HCT116 (cell line): Measurements from ENCODE around the gene TMEM14A.

Experiments
- CEBPB ChIP-seq: IDR thresholded peaks from 2 replicates; pipeline ENCODE4 v1.6.1; 2012; ENCODE audit warnings: low read depth
- CTCF ChIP-seq, 3 experiments: fragments of 200-600 bp in 1 of 3; sonication (generic) in 1 of 3; IDR thresholded peaks in 2 of 3; conservative IDR thresholded peaks in 1 of 3; 2 replicates each; pipeline ENCODE4 v1.5.1; 2012 to 2017; ENCODE audit warnings: low read depth in 2 of 3, low read length in 2 of 3, antibody characterized with exemption in 1 of 3, borderline replicate concordance in 1 of 3, control low read depth in 1 of 3, mild to moderate bottlenecking in 1 of 3, mixed read lengths in 1 of 3, mixed run types in 1 of 3, moderate library complexity in 1 of 3; ENCODE audit not compliant: insufficient read depth in 1 of 3
- EGR1 ChIP-seq: IDR thresholded peaks from 2 replicates; pipeline ENCODE4 v1.6.1; 2012; ENCODE audit warnings: low read depth
- EZH2phosphoT487 ChIP-seq: fragments of 200-600 bp; IDR thresholded peaks from 2 replicates; pipeline ENCODE4 v1.6.1; 2018; ENCODE audit warnings: antibody characterized with exemption, borderline replicate concordance
- MAX ChIP-seq: IDR thresholded peaks from 2 replicates; pipeline ENCODE4 v1.6.1; 2012
- POLR2A ChIP-seq: IDR thresholded peaks from 2 replicates; pipeline ENCODE4 v1.7.0; 2011; ENCODE audit warnings: borderline replicate concordance; ENCODE audit not compliant: insufficient read depth, insufficient read length; ENCODE audit errors: extremely low read depth
- POLR2AphosphoS5 ChIP-seq: IDR thresholded peaks from 2 replicates; pipeline ENCODE4 v1.6.1; 2011; ENCODE audit warnings: mild to moderate bottlenecking, low read depth, low read length, moderate library complexity
- TCF7L2 ChIP-seq: IDR thresholded peaks from 2 replicates; pipeline ENCODE4 v1.7.0; 2011; ENCODE audit warnings: borderline replicate concordance, inconsistent platforms; ENCODE audit not compliant: insufficient read depth, insufficient read length; ENCODE audit errors: extremely low read depth
- YY1 ChIP-seq: IDR thresholded peaks from 2 replicates; pipeline ENCODE4 v1.6.1; 2011; ENCODE audit warnings: low read length, low read depth, moderate library complexity, mild to moderate bottlenecking; ENCODE audit not compliant: insufficient replicate concordance; ENCODE audit errors: extremely low read depth
- ZNF274 ChIP-seq: fragments of 200-500 bp; sonication (Bioruptor generic); IDR thresholded peaks from 2 replicates; pipeline ENCODE4 v1.6.1; 2014; ENCODE audit warnings: mild to moderate bottlenecking, low read depth, low read length, inconsistent platforms

- TF ChIP-seq POLR2A (no peak), EGR1 (no peak), ZNF274 (no peak), EZH2phosphoT487 (no peak), CTCF (IDR thresholded peaks at IDR 0.05 in 2 of 3, conservative IDR thresholded peaks at IDR 0.05 in 1 of 3; ENCODE audit: borderline replicate concordance in 1 of 3, insufficient read depth in 1 of 3, low read depth in 2 of 3, low read length in 2 of 3) (no peak), YY1 (no peak), TCF7L2 (no peak), POLR2AphosphoS5 (no peak), MAX (no peak; the same call in 1 of the 2 replicates), CEBPB (no peak)
Measured at GRCh38 chr6:52671676-52672075, 763 bp downstream of the TMEM14A start.
